Neural crest cell (in vitro differentiated cells): Measurements from ENCODE around the gene FSTL3. TPM values are rescaled to one million over a fixed set of nuclear protein-coding genes. Genes with fewer than 3 reads are reported as not detected.
A peak's percentile ranks its signal among the peaks of the same experiment; 100 is the strongest.

Experiments
- DNase-seq: peaks from one replicate; pipeline ENCODE4 v3.0.0; 2021; ENCODE audit warnings: low read depth, mixed read lengths, low spot score
- H3K27ac Mint-ChIP-seq: one replicate; pipeline ENCODE4 v1.8.0; 2021; ENCODE audit warnings: mild to moderate bottlenecking, mixed read lengths; ENCODE audit not compliant: unreplicated experiment
- H3K27me3 Mint-ChIP-seq: 2 replicates; pipeline ENCODE4 v1.8.0; 2021; ENCODE audit warnings: low read depth, mild to moderate bottlenecking, mixed read lengths
- H3K36me3 Mint-ChIP-seq: 2 replicates; pipeline ENCODE4 v1.8.0; 2021; ENCODE audit warnings: low read depth, mild to moderate bottlenecking, mixed read lengths
- H3K4me1 Mint-ChIP-seq: 2 replicates; pipeline ENCODE4 v1.8.0; 2021; ENCODE audit warnings: mixed read lengths
- H3K4me3 Mint-ChIP-seq: one replicate; pipeline ENCODE4 v1.8.0; 2021; ENCODE audit warnings: mild to moderate bottlenecking, mixed read lengths
- H3K9me3 Mint-ChIP-seq: 2 replicates; pipeline ENCODE4 v1.8.0; 2021; ENCODE audit warnings: mixed read lengths
- total RNA-seq: library from RNA; stranded (reverse); gene quantifications from 2 replicates; pipeline ENCODE4 v1.2.1, GENCODE V29; 2021
- TF ChIP-seq, protein P1 (sequence below): fragments of 200-600 bp; sonication (generic); conservative IDR thresholded peaks from 2 replicates; pipeline ENCODE4 v1.5.0; 2021; ENCODE audit warnings: antibody characterized with exemption, mild to moderate bottlenecking

The FSTL3 gene
- total RNA-seq, 1 donor from 2014 or later, result 8.9 TPM

DNA sequence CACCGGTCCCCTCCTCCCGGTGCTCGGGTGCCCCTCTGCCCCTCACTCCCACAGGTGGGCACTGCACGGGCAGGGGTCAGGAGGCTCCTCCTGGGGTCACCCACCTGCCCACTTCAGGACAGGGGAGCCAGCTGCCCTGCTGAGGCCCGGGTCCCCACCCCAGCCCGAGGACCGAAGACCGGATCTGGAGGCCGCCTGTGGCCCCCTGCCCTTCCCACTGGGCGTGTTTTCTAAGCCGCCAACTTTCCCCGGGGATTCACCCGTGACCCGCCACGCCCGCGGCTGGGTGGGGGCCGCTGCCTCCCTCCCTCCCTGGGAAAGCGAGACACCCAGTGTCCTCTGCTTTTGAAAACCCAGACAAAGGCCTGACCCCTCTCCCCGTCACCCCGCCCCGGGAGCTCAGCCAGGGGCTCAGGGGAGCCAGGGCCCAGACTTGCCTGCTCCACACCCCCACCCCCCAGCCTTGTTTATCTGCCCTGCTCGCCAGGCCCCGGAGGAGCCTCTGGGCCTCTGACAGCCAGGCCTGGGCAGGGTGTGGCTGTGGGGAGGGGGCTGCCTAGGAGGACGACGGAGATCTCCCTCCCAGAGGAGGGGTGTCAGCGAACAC, 33.9 kb downstream of the FSTL3 start:
- TF ChIP-seq, protein P1, sequence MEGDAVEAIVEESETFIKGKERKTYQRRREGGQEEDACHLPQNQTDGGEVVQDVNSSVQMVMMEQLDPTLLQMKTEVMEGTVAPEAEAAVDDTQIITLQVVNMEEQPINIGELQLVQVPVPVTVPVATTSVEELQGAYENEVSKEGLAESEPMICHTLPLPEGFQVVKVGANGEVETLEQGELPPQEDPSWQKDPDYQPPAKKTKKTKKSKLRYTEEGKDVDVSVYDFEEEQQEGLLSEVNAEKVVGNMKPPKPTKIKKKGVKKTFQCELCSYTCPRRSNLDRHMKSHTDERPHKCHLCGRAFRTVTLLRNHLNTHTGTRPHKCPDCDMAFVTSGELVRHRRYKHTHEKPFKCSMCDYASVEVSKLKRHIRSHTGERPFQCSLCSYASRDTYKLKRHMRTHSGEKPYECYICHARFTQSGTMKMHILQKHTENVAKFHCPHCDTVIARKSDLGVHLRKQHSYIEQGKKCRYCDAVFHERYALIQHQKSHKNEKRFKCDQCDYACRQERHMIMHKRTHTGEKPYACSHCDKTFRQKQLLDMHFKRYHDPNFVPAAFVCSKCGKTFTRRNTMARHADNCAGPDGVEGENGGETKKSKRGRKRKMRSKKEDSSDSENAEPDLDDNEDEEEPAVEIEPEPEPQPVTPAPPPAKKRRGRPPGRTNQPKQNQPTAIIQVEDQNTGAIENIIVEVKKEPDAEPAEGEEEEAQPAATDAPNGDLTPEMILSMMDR, result no peak
- H3K9me3 Mint-ChIP-seq, result no peaks in the 10 kb centered on the region
- no peak overlapping the region for H3K27ac Mint-ChIP-seq
- DNase-seq, result no peak
- no peaks in the 10 kb centered on the region for H3K36me3 Mint-ChIP-seq
- H3K4me1 Mint-ChIP-seq, result peaks cover 10% of the 10 kb centered on the region
- H3K27me3 Mint-ChIP-seq, result peaks cover 3% of the 10 kb centered on the region
- H3K4me3 Mint-ChIP-seq, result no peak overlapping the region

DNA sequence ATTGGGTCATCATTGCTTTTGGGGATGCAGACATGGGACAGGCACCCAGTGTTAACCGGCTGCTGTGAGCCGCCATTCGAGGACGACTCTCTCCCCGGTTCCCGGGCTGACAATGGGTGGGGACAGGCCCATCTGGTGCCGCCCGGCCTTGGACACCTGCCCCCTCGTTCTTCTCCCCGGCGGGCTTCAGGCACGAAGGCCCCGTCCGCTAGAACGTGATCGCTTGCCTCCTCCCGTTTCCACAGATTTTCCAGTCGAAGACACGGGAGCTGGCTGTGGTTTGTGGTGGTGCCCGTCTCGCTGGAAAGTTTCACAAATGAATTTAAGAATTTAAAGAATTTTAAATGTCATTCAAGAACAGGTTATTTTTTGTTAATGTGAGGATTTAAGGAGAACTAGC, 34.6 kb downstream of the FSTL3 start:
- H3K4me1 Mint-ChIP-seq, result peaks cover 10% of the 10 kb centered on the region
- H3K27ac Mint-ChIP-seq, result no peak overlapping the region
- H3K9me3 Mint-ChIP-seq, result peaks cover 3% of the 10 kb centered on the region
- H3K36me3 Mint-ChIP-seq, result peaks cover 7% of the 10 kb centered on the region
- no peaks in the 10 kb centered on the region for H3K27me3 Mint-ChIP-seq
- peak overlapping the region; percentile 78 for H3K4me3 Mint-ChIP-seq
- TF ChIP-seq, protein P1, result no peak
- no peak for DNase-seq

DNA sequence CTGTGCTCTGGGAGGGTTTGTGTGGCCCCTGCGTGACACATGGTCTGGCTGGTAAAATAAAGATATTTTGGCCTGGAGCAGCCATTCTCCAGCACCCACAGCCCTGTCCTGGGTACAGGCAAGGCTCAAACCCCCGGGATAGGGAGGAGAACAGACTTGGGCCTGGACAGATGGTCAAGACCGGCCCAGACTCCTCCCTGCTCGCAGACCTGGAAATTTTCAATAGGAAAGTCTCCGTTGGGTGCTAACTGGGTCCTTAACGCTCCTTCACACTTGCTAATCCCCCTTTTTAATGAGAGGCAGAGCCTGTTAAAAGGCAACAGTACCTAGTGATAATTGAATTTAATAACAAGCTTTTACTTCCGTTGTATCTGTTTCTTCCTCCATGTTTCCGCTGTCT, 35.1 kb downstream of the FSTL3 start:
- no peak for DNase-seq
- TF ChIP-seq, protein P1, result no peak
- Mint-ChIP-seq H3K9me3 (peaks cover 3% of the 10 kb centered on the region), H3K27me3 (no peaks in the 10 kb centered on the region), H3K36me3 (peaks cover 9% of the 10 kb centered on the region), H3K4me1 (peaks cover 10% of the 10 kb centered on the region), H3K27ac (no peak overlapping the region), H3K4me3 (peak overlapping the region; percentile 78)

DNA sequence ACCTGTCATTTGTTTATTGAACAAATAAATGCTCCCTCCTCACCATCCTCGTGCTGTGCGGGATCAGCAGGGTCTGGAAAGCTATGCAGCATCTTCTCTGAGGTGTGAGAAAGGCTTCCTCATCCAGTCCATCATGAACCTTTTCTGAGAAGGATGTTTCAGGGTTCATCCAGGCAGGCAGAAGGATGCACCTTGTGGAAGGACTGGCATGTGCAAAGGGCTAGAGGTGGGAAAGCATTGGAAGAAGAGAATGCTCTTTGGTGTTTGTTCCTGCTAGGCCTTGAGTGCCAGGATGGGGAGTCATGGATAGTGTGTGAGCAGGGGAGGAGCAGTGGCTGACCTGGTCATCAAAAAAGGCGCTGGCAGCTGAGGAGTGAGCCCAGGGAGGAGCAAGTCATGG, 39.2 kb downstream of the FSTL3 start:
- Mint-ChIP-seq H3K4me1 (peaks cover 22% of the 10 kb centered on the region), H3K4me3 (no peak overlapping the region), H3K27me3 (no peaks in the 10 kb centered on the region), H3K27ac (no peak overlapping the region), H3K36me3 (peaks cover 9% of the 10 kb centered on the region), H3K9me3 (peaks cover 3% of the 10 kb centered on the region)
- no peak for DNase-seq
- TF ChIP-seq, protein P1, result no peak

DNA sequence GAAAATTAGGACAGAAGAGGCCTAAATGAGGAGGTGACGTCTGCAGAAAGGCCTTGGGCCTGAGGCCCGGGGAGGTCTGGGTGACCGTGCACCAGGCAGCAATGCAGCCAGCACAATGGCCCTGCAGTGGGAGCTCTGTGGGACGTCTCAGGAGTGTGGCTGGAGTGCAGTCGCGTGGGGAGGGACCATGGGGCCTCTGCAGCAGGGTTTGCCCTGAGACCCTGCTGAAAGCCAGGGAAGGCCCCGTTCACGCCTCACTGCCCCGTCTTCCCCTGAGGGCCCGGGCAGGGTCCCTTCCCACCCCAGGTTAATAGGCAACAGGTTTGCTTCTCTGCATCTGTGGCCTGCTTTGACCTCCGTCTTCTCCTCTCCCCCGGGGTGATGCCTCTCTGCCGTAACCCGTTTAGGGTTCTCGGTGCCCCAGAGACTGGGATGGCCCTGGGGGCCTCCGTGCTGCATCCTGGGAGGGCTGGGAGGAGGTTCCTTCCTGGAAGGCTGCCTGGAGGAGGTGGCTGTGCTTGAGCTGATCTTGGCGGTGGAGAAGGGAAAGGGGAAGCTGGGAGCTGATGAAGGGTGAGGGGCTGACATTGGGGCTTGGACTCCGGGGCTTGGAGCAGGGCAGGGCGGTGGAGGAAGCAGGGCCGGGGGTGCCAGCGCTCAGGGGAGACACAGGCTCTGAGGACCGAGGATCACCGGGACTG, 42.2 kb downstream of the FSTL3 start:
- H3K27ac Mint-ChIP-seq, result peak overlapping the region; percentile 71
- peaks cover 9% of the 10 kb centered on the region for H3K36me3 Mint-ChIP-seq
- peaks cover 12% of the 10 kb centered on the region for H3K4me1 Mint-ChIP-seq
- peaks cover 3% of the 10 kb centered on the region for H3K9me3 Mint-ChIP-seq
- TF ChIP-seq, protein P1, result no peak
- H3K4me3 Mint-ChIP-seq, result peak overlapping the region; percentile 66
- DNase-seq, result no peak
- no peaks in the 10 kb centered on the region for H3K27me3 Mint-ChIP-seq
